GM10266 (cell line): Measurements from ENCODE around the gene DOCK1.
"Not testable (repeated sequence)": the region's sequence is repeated elsewhere in the genome, so short reads cannot be mapped to it uniquely, and the experiment has no call there.

Experiments
- DNase-seq: peaks from one replicate; pipeline ENCODE4 v3.0.0; 2012; ENCODE audit errors: extremely low spot score
- CTCF ChIP-seq: IDR thresholded peaks from 2 replicates; pipeline ENCODE4 v1.5.1; 2012; ENCODE audit warnings: mild to moderate bottlenecking, low read depth; ENCODE audit not compliant: control insufficient read depth, insufficient read depth; ENCODE audit errors: missing control alignments

The DOCK1 gene

DNA sequence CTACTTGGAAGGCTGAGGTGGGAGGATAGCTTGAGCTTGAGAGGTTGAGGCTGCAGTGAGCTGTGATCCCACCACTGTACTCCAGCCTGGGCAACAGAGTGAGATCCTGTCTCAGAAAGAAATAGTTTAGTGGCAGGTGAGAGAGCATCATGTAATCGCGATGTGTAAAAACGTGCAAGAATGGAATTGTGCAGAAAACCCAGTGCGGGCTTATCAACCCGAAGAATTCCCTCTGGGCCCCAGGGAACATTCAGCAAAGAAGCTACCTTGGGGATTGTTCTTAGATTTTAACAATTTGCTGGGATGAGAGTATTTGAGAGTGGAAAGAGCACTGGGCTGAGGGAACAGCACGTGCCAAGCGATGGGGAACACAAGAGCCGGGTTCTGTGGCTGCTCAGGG lies 398.5 kb downstream of the DOCK1 start:
- TF ChIP-seq CTCF = no peak
- DNase-seq = no peak

- TF ChIP-seq CTCF = no peak
- DNase-seq = no peak
These were observed 401.3 kb downstream of the DOCK1 start for GRCh38 chr10:127306479-127306878.

DNA sequence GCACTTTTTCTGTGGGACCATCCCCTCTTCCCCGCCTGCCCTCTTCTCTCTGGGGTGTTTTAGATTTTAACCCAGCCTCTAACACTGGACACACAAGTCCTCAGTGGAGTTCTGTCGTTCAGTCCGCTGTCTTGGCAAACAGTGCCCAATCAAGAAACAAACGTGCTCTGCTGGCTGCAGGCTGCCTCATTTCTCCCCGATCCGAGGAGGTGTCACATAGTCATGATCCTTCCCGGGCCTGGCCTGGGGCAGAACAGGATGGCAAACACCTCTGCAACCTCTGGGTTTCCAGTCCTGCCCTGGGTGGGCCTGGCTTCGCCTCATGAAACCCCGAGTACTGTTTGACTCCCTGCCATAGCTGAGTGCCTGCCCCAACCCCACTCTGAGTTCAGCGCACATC lies 402.1 kb downstream of the DOCK1 start:
- DNase-seq = no peak
- no peak for TF ChIP-seq CTCF

GRCh38 chr10:127308031-127308430 lies 402.8 kb downstream of the DOCK1 start:
- no peak for TF ChIP-seq CTCF
- no peak for DNase-seq

GRCh38 chr10:127309619-127310018 lies 404.4 kb downstream of the DOCK1 start:
- DNase-seq = not testable (repeated sequence)

DNA sequence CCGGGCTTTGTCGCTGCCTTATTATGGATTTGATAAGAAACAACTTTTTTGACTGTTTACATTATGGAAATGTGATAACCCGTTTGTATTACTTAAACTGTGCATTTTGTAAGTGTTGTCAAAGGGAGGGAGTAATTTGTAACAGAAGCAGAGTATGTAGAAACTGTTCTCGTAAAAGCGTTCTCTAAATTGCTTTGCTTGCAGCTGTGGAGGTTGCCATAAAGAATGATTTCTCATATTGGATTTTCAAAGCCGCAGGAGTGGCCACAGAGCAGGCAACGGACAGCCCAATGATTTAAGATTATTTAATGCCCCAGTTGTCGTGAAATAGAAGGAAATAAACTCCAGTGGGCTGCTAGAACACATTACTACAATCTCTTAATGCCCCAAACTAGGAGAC lies 405.2 kb downstream of the DOCK1 start:
- TF ChIP-seq CTCF = no peak
- DNase-seq = no peak

DNA sequence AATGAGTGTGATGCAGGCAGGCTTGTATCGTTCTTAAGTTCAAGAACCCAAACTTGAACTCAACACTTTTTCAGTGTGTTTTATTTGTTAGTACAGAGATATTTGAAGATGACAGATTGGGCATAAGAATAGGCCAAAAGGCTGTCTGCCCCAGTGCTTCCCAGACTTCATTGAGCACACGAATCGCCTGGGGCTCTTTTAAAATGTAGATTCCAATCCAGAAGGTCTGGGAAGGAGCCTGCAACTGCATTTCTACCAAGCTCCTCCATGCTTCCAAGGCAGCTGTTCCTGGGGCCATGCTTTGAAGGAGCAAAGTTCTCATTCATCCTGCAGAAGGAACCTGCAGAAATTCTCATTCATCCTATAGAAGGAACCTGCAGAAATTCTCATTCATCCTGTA lies 405.7 kb downstream of the DOCK1 start:
- no peak for TF ChIP-seq CTCF

DNA sequence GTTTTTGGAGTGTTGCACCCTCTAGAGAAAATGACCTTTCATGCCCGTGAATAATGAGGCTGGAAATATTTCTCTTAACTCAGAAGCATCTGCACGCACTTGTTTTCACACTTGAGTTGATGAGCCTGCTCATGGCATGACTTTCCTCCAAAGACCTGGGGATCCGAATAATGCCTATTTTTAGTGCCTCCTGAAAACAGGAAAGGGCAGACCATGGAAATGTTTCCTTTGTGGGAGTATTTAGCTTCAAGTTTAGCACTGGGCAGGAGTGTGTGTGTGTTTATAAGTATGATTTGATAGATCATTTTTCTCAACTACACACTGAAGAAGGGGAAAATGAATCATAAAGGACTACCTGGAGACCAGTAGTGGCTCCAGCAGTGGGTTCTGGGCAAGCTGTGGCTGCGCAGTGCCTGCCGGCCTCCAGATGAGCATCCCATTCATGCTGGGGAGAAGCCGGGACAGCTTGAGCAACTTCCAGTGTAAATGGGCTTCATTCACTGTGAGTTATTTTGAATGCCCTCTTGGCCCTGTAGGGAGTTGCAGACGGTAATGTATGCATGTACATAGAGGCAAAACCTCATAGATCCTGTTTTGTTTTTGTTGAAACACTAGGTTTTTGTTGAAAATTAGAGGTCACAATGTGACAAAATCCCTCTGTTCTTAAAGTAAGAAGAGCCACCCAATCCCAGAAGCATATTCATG lies 408.9 kb downstream of the DOCK1 start:
- no peak for DNase-seq
- no peak for TF ChIP-seq CTCF

More for the DNA sequence above, 405.7 kb downstream of the DOCK1 start:
- DNase-seq = no peak
